ENCODE results near the gene FAM169A. TPM values are rescaled to one million over a fixed set of nuclear protein-coding genes. Genes with fewer than 3 reads are reported as not detected.

FAM169A gene
- total and polyA plus RNA-seq, 2 of the 4 experiments (the other 2 are of a cell fraction): under 0.01 TPM; not detected in 1

GRCh38 chr5:74888117-74888516, 21.9 kb upstream of the FAM169A start:
- H2AK5ac ChIP-seq (ENCODE audit: low read depth, low read length): no peak overlapping the region
- dilution Hi-C loops (cut with HindIII; ENCODE audit: low sequenced_read_pairs, unreplicated experiment) (no loop called here), in situ Hi-C loops (cut with MboI; ENCODE audit: low sequenced_read_pairs) (no loop called here), intact Hi-C loops (cut with micrococcal nuclease) (no loop called here)
- H2BK5ac ChIP-seq (ENCODE audit: low read depth, low read length, poor library complexity, severe bottlenecking): no peak overlapping the region
- H2BK120ac ChIP-seq (ENCODE audit: low read depth, low read length): no peak overlapping the region
- no peaks in the 10 kb centered on the region for H3K36me3 ChIP-seq (ENCODE audit: control insufficient read depth, insufficient read depth, low read length)
- no peak overlapping the region for H2BK20ac ChIP-seq (ENCODE audit: low read depth, low read length)
- H3K4me3 ChIP-seq (ENCODE audit: insufficient read depth, low read depth, low read length): no peak overlapping the region
- H3K27me3 ChIP-seq (ENCODE audit: control insufficient read depth, insufficient read depth, low read length): 0 out of 2 replicates have a peak, but pooled peaks cover 2% of the 10 kb centered on the region
- no peaks in the 10 kb centered on the region for H4K20me1 ChIP-seq (ENCODE audit: insufficient read depth, low read length)
- H4K8ac ChIP-seq (ENCODE audit: low read depth in 2 of 2, low read length in 2 of 2): no peak overlapping the region
- H3K79me1 ChIP-seq (ENCODE audit: low read depth in 1 of 2, low read length in 2 of 2): no peaks in the 10 kb centered on the region
- H3K4me2 ChIP-seq (ENCODE audit: low read depth, low read length): no peak overlapping the region
- H3K9me1 ChIP-seq (ENCODE audit: insufficient read depth, low read length): no peaks in the 10 kb centered on the region
- no peak overlapping the region for H3K14ac ChIP-seq (replicated peaks; ENCODE audit: low read depth, low read length)
- no peak overlapping the region for H3K9ac ChIP-seq (ENCODE audit: low read depth, low read length)
- H3K4ac ChIP-seq (ENCODE audit: low read depth, low read length): no peak overlapping the region
- ChIA-PET POLR2A (ENCODE audit: unreplicated experiment) (no interaction called here), CTCF (no interaction called here)
- no peak overlapping the region for H3K56ac ChIP-seq (ENCODE audit: extremely low read depth, insufficient read depth, low read length)
- ATAC-seq (ENCODE audit: low read depth) (no peak), DNase-seq (no peak)
- BruUV-seq (replicated peaks): no TSS peak
- H2BK15ac ChIP-seq (ENCODE audit: low read depth, low read length): no peak overlapping the region
- no CpG with 5 or more reads among the region's 4 CpGs for WGBS, 2 experiments (ENCODE audit: extremely low coverage in 2 of 2, insufficient read length in 1 of 2)
- H3K27ac ChIP-seq (ENCODE audit: insufficient read depth, low read length): no peak overlapping the region
- no peak overlapping the region for H2AFZ ChIP-seq (replicated peaks; ENCODE audit: low read length, poor library complexity)
- H3K9me3 ChIP-seq (ENCODE audit: control insufficient read depth, insufficient read depth, low read length): no peaks in the 10 kb centered on the region
- no peak overlapping the region for H2AK9ac ChIP-seq (replicated peaks; ENCODE audit: low read depth, low read length, poor library complexity)
- no peak overlapping the region for H3K23ac ChIP-seq (ENCODE audit: low read depth, low read length)
- no peak for TF ChIP-seq POLR2A (IDR thresholded peaks at IDR 0.05; ENCODE audit: low read depth, low read length)
- no peak for TF ChIP-seq FOS (IDR thresholded peaks at IDR 0.05; ENCODE audit: low read depth, low read length)
- no peak for TF ChIP-seq CTCF (conservative IDR thresholded peaks at IDR 0.05; ENCODE audit: low read depth, low read length)
- no peak for TF ChIP-seq RFX5 (IDR thresholded peaks at IDR 0.05; ENCODE audit: low read depth, low read length)
- TF ChIP-seq BHLHE40 (IDR thresholded peaks at IDR 0.05; ENCODE audit: low read depth, low read length): no peak
- TF ChIP-seq MAZ (IDR thresholded peaks at IDR 0.05; ENCODE audit: borderline replicate concordance, low read depth, low read length): no peak
- TF ChIP-seq USF2 (IDR thresholded peaks at IDR 0.05; ENCODE audit: low read depth, low read length): no peak
- TF ChIP-seq, protein P1, sequence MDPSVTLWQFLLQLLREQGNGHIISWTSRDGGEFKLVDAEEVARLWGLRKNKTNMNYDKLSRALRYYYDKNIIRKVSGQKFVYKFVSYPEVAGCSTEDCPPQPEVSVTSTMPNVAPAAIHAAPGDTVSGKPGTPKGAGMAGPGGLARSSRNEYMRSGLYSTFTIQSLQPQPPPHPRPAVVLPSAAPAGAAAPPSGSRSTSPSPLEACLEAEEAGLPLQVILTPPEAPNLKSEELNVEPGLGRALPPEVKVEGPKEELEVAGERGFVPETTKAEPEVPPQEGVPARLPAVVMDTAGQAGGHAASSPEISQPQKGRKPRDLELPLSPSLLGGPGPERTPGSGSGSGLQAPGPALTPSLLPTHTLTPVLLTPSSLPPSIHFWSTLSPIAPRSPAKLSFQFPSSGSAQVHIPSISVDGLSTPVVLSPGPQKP (IDR thresholded peaks at IDR 0.05; ENCODE audit: borderline replicate concordance, low read depth, low read length): no peak
- no peak for TF ChIP-seq MAFK (IDR thresholded peaks at IDR 0.05; ENCODE audit: low read depth, low read length)
- no peak for TF ChIP-seq RCOR1 (IDR thresholded peaks at IDR 0.05; ENCODE audit: insufficient replicate concordance, low read length)
- TF ChIP-seq RAD21 (IDR thresholded peaks at IDR 0.05; ENCODE audit: low read length): no peak
- TF ChIP-seq SMC3 (IDR thresholded peaks at IDR 0.05; ENCODE audit: low read depth, low read length): no peak
- no peak for TF ChIP-seq MXI1 (IDR thresholded peaks at IDR 0.05; ENCODE audit: borderline replicate concordance, low read depth, low read length)
- TF ChIP-seq CHD1 (IDR thresholded peaks at IDR 0.05; ENCODE audit: low read depth, low read length): no peak
- no peak for TF ChIP-seq NFE2L2 (IDR thresholded peaks at IDR 0.05; ENCODE audit: low read depth, low read length)
- no peak for TF ChIP-seq CEBPB (IDR thresholded peaks at IDR 0.05; ENCODE audit: low read depth, low read length)
- H4K5ac ChIP-seq (ENCODE audit: low read depth, low read length): no peak overlapping the region
- H3K18ac ChIP-seq (ENCODE audit: low read depth, low read length): no peak overlapping the region
- H3K4me1 ChIP-seq (ENCODE audit: control insufficient read depth, insufficient read depth, low read length): no peaks in the 10 kb centered on the region
- no peak overlapping the region for H4K91ac ChIP-seq (ENCODE audit: insufficient read depth, low read depth, low read length)
